MM.1S (cell line): ENCODE results near the gene PACRG.

Experiments
- DNase-seq: peaks from one replicate; pipeline ENCODE4 v3.0.0-alpha.2; 2015
- H2AFZ ChIP-seq: fragments of 300-600 bp; sonication (generic); 2 replicates; pipeline ENCODE4 v1.6.0; 2016; ENCODE audit warnings: antibody characterized with exemption, low read length
- H3F3A ChIP-seq: fragments of 300-600 bp; sonication (generic); 2 replicates; pipeline ENCODE4 v1.6.1; 2016; ENCODE audit warnings: mild to moderate bottlenecking, antibody characterized with exemption, low read length, moderate library complexity, mixed read lengths; ENCODE audit not compliant: insufficient read depth
- H3K27ac ChIP-seq: fragments of 300-600 bp; sonication (generic); 2 replicates; pipeline ENCODE4 v1.5.1; 2016; ENCODE audit warnings: mild to moderate bottlenecking, low read length
- H3K27me3 ChIP-seq: fragments of 300-600 bp; sonication (generic); replicated peaks from 2 replicates; pipeline ENCODE4 v1.6.0; 2016; ENCODE audit warnings: low read length; ENCODE audit not compliant: insufficient read depth
- H3K36me3 ChIP-seq: fragments of 300-600 bp; sonication (generic); replicated peaks from 2 replicates; pipeline ENCODE4 v1.6.1; 2016; ENCODE audit warnings: mild to moderate bottlenecking, low read length, mixed read lengths; ENCODE audit not compliant: insufficient read depth
- H3K4me1 ChIP-seq: fragments of 300-600 bp; sonication (generic); 2 replicates; pipeline ENCODE4 v1.6.1; 2016; ENCODE audit warnings: low read length, mixed read lengths
- H3K4me2 ChIP-seq: fragments of 300-600 bp; sonication (generic); 2 replicates; pipeline ENCODE4 v1.6.0; 2016; ENCODE audit warnings: low read depth, low read length
- H3K4me3 ChIP-seq: fragments of 300-600 bp; sonication (generic); 2 replicates; pipeline ENCODE4 v1.5.1; 2016; ENCODE audit warnings: low read length, mixed read lengths
- H3K79me2 ChIP-seq: fragments of 300-600 bp; sonication (generic); 2 replicates; pipeline ENCODE4 v1.6.1; 2016; ENCODE audit warnings: mixed run types, low read length, mixed read lengths
- H3K9ac ChIP-seq: fragments of 300-600 bp; sonication (generic); 2 replicates; pipeline ENCODE4 v1.6.1; 2016; ENCODE audit warnings: low read length, mixed read lengths
- H3K9me2 ChIP-seq: fragments of 300-600 bp; sonication (generic); replicated peaks from 2 replicates; pipeline ENCODE4 v1.6.1; 2016; ENCODE audit warnings: mild to moderate bottlenecking, low read length, mixed read lengths; ENCODE audit not compliant: insufficient read depth
- H3K9me3 ChIP-seq: fragments of 300-600 bp; sonication (generic); replicated peaks from 2 replicates; pipeline ENCODE4 v1.6.1; 2016; ENCODE audit warnings: mild to moderate bottlenecking, low read length, mixed read lengths; ENCODE audit not compliant: insufficient read depth
- H4K20me1 ChIP-seq: fragments of 300-600 bp; sonication (generic); 2 replicates; pipeline ENCODE4 v1.6.1; 2016; ENCODE audit warnings: mild to moderate bottlenecking, low read length, moderate library complexity, mixed read lengths; ENCODE audit not compliant: insufficient read depth
- CTCF ChIP-seq: fragments of 300-600 bp; sonication (generic); IDR thresholded peaks from 2 replicates; pipeline ENCODE4 v1.5.1; 2016; ENCODE audit warnings: antibody characterized with exemption, low read length, mixed read lengths
- EZH2 ChIP-seq: fragments of 300-600 bp; sonication (generic); optimal IDR thresholded peaks from 2 replicates; pipeline ENCODE3; 2017; ENCODE audit warnings: low read depth, mild to moderate bottlenecking, antibody characterized with exemption, low read length, mixed read lengths
- EZH2phosphoT487 ChIP-seq: fragments of 300-600 bp; sonication (generic); IDR thresholded peaks from 2 replicates; pipeline ENCODE4 v1.6.1; 2018; ENCODE audit warnings: antibody characterized with exemption, low read length

PACRG gene

GRCh38 chr6:162963861-162964260 is 236.1 kb downstream of the PACRG start:
- H3K27ac ChIP-seq: no peak overlapping the region
- H3K4me2 ChIP-seq: no peak overlapping the region
- H3K4me3 ChIP-seq: no peak overlapping the region
- no peaks in the 10 kb centered on the region for H3K27me3 ChIP-seq
- H4K20me1 ChIP-seq: no peaks in the 10 kb centered on the region
- H3K9me3 ChIP-seq: no peaks in the 10 kb centered on the region
- DNase-seq: no peak
- no peak for TF ChIP-seq EZH2
- no peak for TF ChIP-seq CTCF
- TF ChIP-seq EZH2phosphoT487: no peak
- no peaks in the 10 kb centered on the region for H3K36me3 ChIP-seq
- H3K4me1 ChIP-seq: no peaks in the 10 kb centered on the region
- no peak overlapping the region for H2AFZ ChIP-seq
- no peaks in the 10 kb centered on the region for H3K9me2 ChIP-seq
- no peaks in the 10 kb centered on the region for H3F3A ChIP-seq
- no peak overlapping the region for H3K9ac ChIP-seq
- no peaks in the 10 kb centered on the region for H3K79me2 ChIP-seq

DNA sequence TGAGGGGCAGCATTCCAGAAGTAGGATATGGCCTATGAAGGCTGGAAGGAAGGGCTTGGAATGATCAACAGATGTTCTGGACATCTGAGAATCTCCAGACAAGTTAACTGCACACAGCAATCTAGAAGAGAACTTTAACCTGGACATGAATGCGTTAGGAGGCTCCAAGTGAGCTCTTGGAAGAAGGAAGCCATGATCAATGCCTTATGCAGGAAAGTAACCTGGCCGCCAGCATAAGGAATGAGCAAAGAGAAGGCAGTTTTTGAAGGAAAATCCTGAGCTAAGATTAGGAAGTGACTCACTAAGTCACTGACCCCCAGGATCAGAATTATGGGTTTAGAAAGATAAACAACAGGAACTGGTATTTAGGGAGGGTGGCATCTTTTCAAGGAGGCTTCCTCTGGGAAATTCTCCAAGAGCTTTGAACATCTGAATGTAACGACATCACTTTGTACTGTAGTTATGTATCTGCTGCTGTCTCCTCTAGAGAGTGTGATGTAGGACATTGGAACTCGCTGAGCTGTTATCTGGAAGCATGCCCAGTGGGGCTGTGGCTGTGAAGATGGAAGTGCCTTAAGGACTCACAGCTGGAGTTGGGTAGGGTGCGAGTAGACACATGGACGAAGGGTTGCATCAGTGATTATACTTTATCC is 236.8 kb downstream of the PACRG start:
- Histone ChIP-seq H3K27ac (no peak overlapping the region), H4K20me1 (no peaks in the 10 kb centered on the region), H3K79me2 (no peaks in the 10 kb centered on the region), H3K4me2 (no peak overlapping the region), H3K4me1 (no peaks in the 10 kb centered on the region), H3K4me3 (no peak overlapping the region), H3K9me3 (no peaks in the 10 kb centered on the region), H3K36me3 (no peaks in the 10 kb centered on the region), H3K27me3 (no peaks in the 10 kb centered on the region), H3K9me2 (no peaks in the 10 kb centered on the region), H3K9ac (no peak overlapping the region), H3F3A (no peaks in the 10 kb centered on the region), H2AFZ (no peak overlapping the region)
- TF ChIP-seq EZH2phosphoT487 (no peak), CTCF (no peak), EZH2 (no peak)
- no peak for DNase-seq

DNA sequence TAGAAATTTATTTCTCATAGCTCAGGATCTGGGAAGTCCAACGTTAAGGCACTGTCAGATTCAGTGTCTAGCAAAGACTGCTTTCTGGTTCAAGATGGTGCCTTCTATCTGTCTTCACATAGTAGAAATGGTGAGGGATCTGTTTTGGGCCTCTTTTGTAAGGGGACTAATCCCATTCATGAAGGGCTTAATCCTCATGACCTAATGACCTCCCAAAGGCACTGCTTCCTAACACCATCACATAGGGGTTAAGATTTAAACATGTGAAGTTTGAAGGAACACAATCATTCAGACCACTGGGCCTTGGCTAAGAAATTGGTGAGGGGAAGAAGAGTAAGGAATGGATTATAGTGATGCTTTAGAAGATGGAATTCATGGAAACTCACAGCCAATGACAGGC is 237.6 kb downstream of the PACRG start:
- Histone ChIP-seq H3K9me3 (no peaks in the 10 kb centered on the region), H3K27me3 (no peaks in the 10 kb centered on the region), H3K79me2 (no peaks in the 10 kb centered on the region), H3F3A (no peaks in the 10 kb centered on the region), H3K27ac (no peak overlapping the region), H3K4me1 (no peaks in the 10 kb centered on the region), H3K9ac (no peak overlapping the region), H3K4me2 (no peak overlapping the region), H3K4me3 (no peak overlapping the region), H3K9me2 (no peaks in the 10 kb centered on the region), H2AFZ (no peak overlapping the region), H3K36me3 (no peaks in the 10 kb centered on the region), H4K20me1 (no peaks in the 10 kb centered on the region)
- DNase-seq: no peak
- TF ChIP-seq EZH2phosphoT487 (no peak), CTCF (no peak), EZH2 (no peak)
